Neural cell (in vitro differentiated cells): ENCODE measurements around the gene CXCL3. TPM values are rescaled to one million over a fixed set of nuclear protein-coding genes. Genes with fewer than 3 reads are reported as not detected.

Experiments used
- H2AFZ ChIP-seq: fragments of 200-600, 300-800 bp; sonication (generic), shearing (Covaris generic); 2 replicates; pipeline ENCODE4 v1.6.0; 2014; ENCODE audit warnings: low read depth, mild to moderate bottlenecking, antibody characterized with exemption, low read length, moderate library complexity
- H3F3A ChIP-seq: fragments of 200-600 bp; shearing (Covaris generic); 2 replicates; pipeline ENCODE4 v1.6.1; 2016; ENCODE audit warnings: mild to moderate bottlenecking, moderate library complexity, mixed read lengths, antibody characterized with exemption, low read length; ENCODE audit not compliant: insufficient read depth, poor library complexity, severe bottlenecking
- H3K27ac ChIP-seq: fragments of 200-600, 300-800 bp; sonication (generic), shearing (Covaris generic); 2 replicates; pipeline ENCODE4 v1.5.1; 2014; ENCODE audit warnings: mild to moderate bottlenecking, low read length, moderate library complexity
- H3K27me3 ChIP-seq: fragments of 300-800, 200-600 bp; sonication (generic), shearing (Covaris generic); 2 replicates; pipeline ENCODE4 v1.6.0; 2014; ENCODE audit warnings: mild to moderate bottlenecking, low read depth, low read length, moderate library complexity; ENCODE audit not compliant: insufficient read depth
- H3K36me3 ChIP-seq: fragments of 300-800, 200-600 bp; sonication (generic), shearing (Covaris generic); 2 replicates; pipeline ENCODE4 v1.5.1; 2014; ENCODE audit warnings: mild to moderate bottlenecking, antibody characterized with exemption, low read length, moderate library complexity; ENCODE audit not compliant: insufficient read depth
- H3K4me2 ChIP-seq: fragments of 300-800, 200-600 bp; sonication (generic), shearing (Covaris generic); 2 replicates; pipeline ENCODE4 v1.6.0; 2014; ENCODE audit warnings: mild to moderate bottlenecking, low read length
- H3K4me3 ChIP-seq: fragments of 300-800, 200-600 bp; sonication (generic), shearing (Covaris generic); 2 replicates; pipeline ENCODE4 v1.5.1; 2014; ENCODE audit warnings: mild to moderate bottlenecking, low read length, moderate library complexity
- H3K79me2 ChIP-seq: fragments of 200-600 bp; shearing (Covaris generic); replicated peaks from 2 replicates; pipeline ENCODE4 v1.6.0; 2014; ENCODE audit warnings: mild to moderate bottlenecking, low read length, moderate library complexity; ENCODE audit not compliant: insufficient read depth
- H3K9ac ChIP-seq: fragments of 300-800, 200-600 bp; sonication (generic), shearing (Covaris generic); 2 replicates; pipeline ENCODE4 v1.6.1; 2016; ENCODE audit warnings: mild to moderate bottlenecking, low read length, mixed read lengths
- H3K9me2 ChIP-seq: fragments of 200-600 bp; shearing (Covaris generic); 2 replicates; pipeline ENCODE4 v1.6.1; 2016; ENCODE audit warnings: mild to moderate bottlenecking, low read length, mixed read lengths; ENCODE audit not compliant: insufficient read depth
- H3K9me3 ChIP-seq: fragments of 200-600, 300-800 bp; sonication (generic), shearing (Covaris generic); 2 replicates; pipeline ENCODE4 v1.6.1; 2016; ENCODE audit warnings: mild to moderate bottlenecking, mixed run types, low read length, moderate library complexity, mixed read lengths
- H4K20me1 ChIP-seq: fragments of 200-600 bp; shearing (Covaris generic); 2 replicates; pipeline ENCODE4 v1.6.1; 2016; ENCODE audit warnings: mild to moderate bottlenecking, mixed run types; ENCODE audit not compliant: insufficient read depth
- CTCF ChIP-seq: fragments of 450-650 bp; IDR thresholded peaks from 2 replicates; pipeline ENCODE4 v1.5.1; 2014; ENCODE audit warnings: antibody characterized with exemption, mild to moderate bottlenecking, moderate library complexity; ENCODE audit not compliant: poor library complexity, severe bottlenecking
- EP300 ChIP-seq: fragments of 450-650 bp; conservative IDR thresholded peaks from 2 replicates; pipeline ENCODE4 v1.6.1; 2014; ENCODE audit warnings: antibody characterized with exemption, mild to moderate bottlenecking, moderate library complexity; ENCODE audit not compliant: poor library complexity, severe bottlenecking
- EZH2 ChIP-seq: fragments of 200-600, 300-800 bp; shearing (Covaris generic), sonication (generic); IDR thresholded peaks from 2 replicates; pipeline ENCODE4 v1.6.1; 2014; ENCODE audit warnings: antibody characterized with exemption, low read length, borderline replicate concordance, mild to moderate bottlenecking; ENCODE audit not compliant: insufficient read depth, poor library complexity, severe bottlenecking
- MXI1 ChIP-seq: fragments of 450-650 bp; conservative IDR thresholded peaks from 2 replicates; pipeline ENCODE4 v1.6.1; 2014; ENCODE audit warnings: antibody characterized with exemption, mild to moderate bottlenecking; ENCODE audit not compliant: poor library complexity, severe bottlenecking
- POLR2AphosphoS5 ChIP-seq: IDR thresholded peaks from 2 replicates; pipeline ENCODE4 v1.6.1; 2012
- RAD21 ChIP-seq: fragments of 450-650 bp; conservative IDR thresholded peaks from 2 replicates; pipeline ENCODE4 v1.6.1; 2014; ENCODE audit warnings: antibody characterized with exemption, mild to moderate bottlenecking, moderate library complexity
- SMC3 ChIP-seq: fragments of 450-650 bp; conservative IDR thresholded peaks from 2 replicates; pipeline ENCODE4 v1.6.1; 2014; ENCODE audit warnings: antibody characterized with exemption, mild to moderate bottlenecking, moderate library complexity; ENCODE audit not compliant: poor library complexity
- TAF1 ChIP-seq: IDR thresholded peaks from 2 replicates; pipeline ENCODE4 v1.6.1; 2012; ENCODE audit warnings: low read depth
- polyA plus RNA-seq: library from polyadenylated mRNA; depleted of rRNA; stranded (reverse); fragments of >200 nt; gene quantifications from 2 replicates; pipeline ENCODE4 v1.2.3, GENCODE V29; 2014
- TF ChIP-seq, protein P1 (sequence below): IDR thresholded peaks from 2 replicates; pipeline ENCODE4 v1.6.1; 2012; ENCODE audit warnings: borderline replicate concordance

CXCL3 gene
- polyA plus RNA-seq, 1 donor from 2014 or later, result not detected

GRCh38 chr4:74028504-74028903, 10.0 kb downstream of the CXCL3 start:
- Histone ChIP-seq H3K9ac (no peak overlapping the region), H3K9me2 (no peaks in the 10 kb centered on the region), H3K4me2 (no peak overlapping the region), H3K9me3 (no peaks in the 10 kb centered on the region), H3K27ac (no peak overlapping the region), H4K20me1 (no peaks in the 10 kb centered on the region), H3K79me2 (no peaks in the 10 kb centered on the region), H2AFZ (no peak overlapping the region), H3K4me3 (no peak overlapping the region), H3F3A (no peaks in the 10 kb centered on the region), H3K36me3 (no peaks in the 10 kb centered on the region), H3K27me3 (no peaks in the 10 kb centered on the region)
- TF ChIP-seq EP300 (no peak), CTCF (no peak), MXI1 (no peak), EZH2 (no peak), RAD21 (no peak), TAF1 (no peak), SMC3 (no peak), POLR2AphosphoS5 (no peak)
- TF ChIP-seq, protein P1, sequence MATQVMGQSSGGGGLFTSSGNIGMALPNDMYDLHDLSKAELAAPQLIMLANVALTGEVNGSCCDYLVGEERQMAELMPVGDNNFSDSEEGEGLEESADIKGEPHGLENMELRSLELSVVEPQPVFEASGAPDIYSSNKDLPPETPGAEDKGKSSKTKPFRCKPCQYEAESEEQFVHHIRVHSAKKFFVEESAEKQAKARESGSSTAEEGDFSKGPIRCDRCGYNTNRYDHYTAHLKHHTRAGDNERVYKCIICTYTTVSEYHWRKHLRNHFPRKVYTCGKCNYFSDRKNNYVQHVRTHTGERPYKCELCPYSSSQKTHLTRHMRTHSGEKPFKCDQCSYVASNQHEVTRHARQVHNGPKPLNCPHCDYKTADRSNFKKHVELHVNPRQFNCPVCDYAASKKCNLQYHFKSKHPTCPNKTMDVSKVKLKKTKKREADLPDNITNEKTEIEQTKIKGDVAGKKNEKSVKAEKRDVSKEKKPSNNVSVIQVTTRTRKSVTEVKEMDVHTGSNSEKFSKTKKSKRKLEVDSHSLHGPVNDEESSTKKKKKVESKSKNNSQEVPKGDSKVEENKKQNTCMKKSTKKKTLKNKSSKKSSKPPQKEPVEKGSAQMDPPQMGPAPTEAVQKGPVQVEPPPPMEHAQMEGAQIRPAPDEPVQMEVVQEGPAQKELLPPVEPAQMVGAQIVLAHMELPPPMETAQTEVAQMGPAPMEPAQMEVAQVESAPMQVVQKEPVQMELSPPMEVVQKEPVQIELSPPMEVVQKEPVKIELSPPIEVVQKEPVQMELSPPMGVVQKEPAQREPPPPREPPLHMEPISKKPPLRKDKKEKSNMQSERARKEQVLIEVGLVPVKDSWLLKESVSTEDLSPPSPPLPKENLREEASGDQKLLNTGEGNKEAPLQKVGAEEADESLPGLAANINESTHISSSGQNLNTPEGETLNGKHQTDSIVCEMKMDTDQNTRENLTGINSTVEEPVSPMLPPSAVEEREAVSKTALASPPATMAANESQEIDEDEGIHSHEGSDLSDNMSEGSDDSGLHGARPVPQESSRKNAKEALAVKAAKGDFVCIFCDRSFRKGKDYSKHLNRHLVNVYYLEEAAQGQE, result no peak

DNA sequence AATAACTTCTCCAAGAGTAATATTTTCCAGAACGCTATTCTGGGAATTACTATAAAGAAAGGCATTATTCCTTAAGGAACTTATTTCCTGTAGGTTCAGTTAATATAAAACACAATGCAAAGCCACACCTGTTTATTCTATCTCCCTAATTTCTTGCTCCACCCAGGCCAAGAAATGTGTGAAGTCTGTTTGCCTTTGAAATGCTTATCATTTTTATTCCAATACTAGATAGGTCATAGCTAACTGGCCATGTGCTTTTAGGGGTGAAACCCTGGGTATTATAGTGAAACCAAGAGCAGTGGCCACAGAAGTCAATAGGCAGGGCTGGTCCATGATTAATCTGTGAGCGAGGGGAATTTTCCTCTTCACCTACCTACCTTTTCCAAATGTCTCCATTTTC, 14.8 kb downstream of the CXCL3 start:
- no peaks in the 10 kb centered on the region for H3K79me2 ChIP-seq
- H3K27me3 ChIP-seq, result no peaks in the 10 kb centered on the region
- no peaks in the 10 kb centered on the region for H3K9me3 ChIP-seq
- H3K9me2 ChIP-seq, result no peaks in the 10 kb centered on the region
- no peak overlapping the region for H3K9ac ChIP-seq
- no peak overlapping the region for H3K4me3 ChIP-seq
- H3K36me3 ChIP-seq, result no peaks in the 10 kb centered on the region
- H3F3A ChIP-seq, result no peaks in the 10 kb centered on the region
- H3K4me2 ChIP-seq, result no peak overlapping the region
- H3K27ac ChIP-seq, result no peak overlapping the region
- TF ChIP-seq EZH2, result no peak
- TF ChIP-seq, protein P1, result no peak
- no peak for TF ChIP-seq EP300
- TF ChIP-seq RAD21, result no peak
- TF ChIP-seq MXI1, result no peak
- TF ChIP-seq CTCF, result no peak
- no peaks in the 10 kb centered on the region for H4K20me1 ChIP-seq
- H2AFZ ChIP-seq, result no peak overlapping the region
